SK-N-MC (cell line): ENCODE data around the gene PHKB.

Experiments used
- EZH2 ChIP-seq: fragments of 200-600 bp; sonication (generic); IDR thresholded peaks from one replicate; pipeline ENCODE4 v1.6.1; 2017; ENCODE audit warnings: antibody characterized with exemption
- POLR2AphosphoS5 ChIP-seq: IDR thresholded peaks from 2 replicates; pipeline ENCODE4 v1.6.1; 2012; ENCODE audit warnings: mild to moderate bottlenecking, low read depth, low read length, borderline replicate concordance

DNA sequence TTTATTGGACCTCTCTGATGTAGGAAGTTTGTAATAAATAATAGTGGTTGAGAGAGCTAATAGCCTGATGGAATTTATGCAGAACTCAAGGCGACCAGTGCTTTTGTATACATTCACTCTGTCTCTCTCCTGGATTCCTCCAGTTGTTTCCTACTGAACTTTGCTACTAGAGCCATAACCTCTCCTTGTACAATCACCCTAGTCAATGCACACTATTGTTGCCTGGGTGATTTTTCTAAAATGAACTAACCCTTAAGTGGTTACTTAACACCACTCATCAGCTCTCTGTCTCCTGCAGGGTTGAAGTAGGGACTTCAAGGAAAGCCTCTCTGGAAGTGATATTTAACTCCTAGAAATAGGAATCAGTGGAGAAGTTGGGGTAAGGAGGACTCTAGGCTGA, 9.7 kb downstream of the PHKB start:
- TF ChIP-seq POLR2AphosphoS5 (no peak), EZH2 (no peak)
